IMR-90 (cell line): ENCODE data around the gene PRRC2A. TPM values are rescaled to one million over a fixed set of nuclear protein-coding genes. Genes with fewer than 3 reads are reported as not detected.

ENCODE experiments used
- ATAC-seq: fragments of 200-7000 bp; cut with Tn5 transposase; 2 replicates; pipeline ENCODE4 v1.9.1; 2020; ENCODE audit warnings: low read depth, mild to moderate bottlenecking, moderate library complexity
- BruUV-seq: library from RNA; stranded (reverse); fragments of 400-500 nt; replicated peaks from 2 replicates; lab custom pipeline; 2021; lab: Mats Ljungman, UMichigan
- CTCF ChIA-PET: fragments of 300-600 bp; formaldehyde crosslinking; extraction: SDS; loops from one replicate; lab custom pipeline; 2021; ENCODE audit warnings: antibody characterized with exemption; lab: Yijun Ruan, JAX
- POLR2A ChIA-PET: fragments of 300-600 bp; sonication (Branson Sonifier 250); formaldehyde crosslinking; loops from one replicate; lab custom pipeline; 2022; ENCODE audit warnings: antibody characterized with exemption; ENCODE audit not compliant: unreplicated experiment; lab: Charles Lee
- DNase-seq: peaks from one replicate; pipeline ENCODE4 v3.0.0; 2013
- H2AFZ ChIP-seq: replicated peaks from 2 replicates; pipeline ENCODE3; 2013; ENCODE audit warnings: low read length, mild to moderate bottlenecking; ENCODE audit not compliant: poor library complexity
- H2AK5ac ChIP-seq: 2 replicates; pipeline ENCODE4 v1.6.1; 2013; ENCODE audit warnings: low read depth, low read length, inconsistent platforms
- H2AK9ac ChIP-seq: replicated peaks from 2 replicates; pipeline ENCODE3; 2013; ENCODE audit warnings: mild to moderate bottlenecking, low read depth, low read length, moderate library complexity; ENCODE audit not compliant: poor library complexity
- H2BK120ac ChIP-seq: 2 replicates; pipeline ENCODE4 v1.6.1; 2013; ENCODE audit warnings: low read depth, low read length, inconsistent platforms
- H2BK15ac ChIP-seq: 3 replicates; pipeline ENCODE4 v1.6.1; 2013; ENCODE audit warnings: low read depth, low read length, inconsistent platforms
- H2BK20ac ChIP-seq: 2 replicates; pipeline ENCODE4 v1.6.1; 2013; ENCODE audit warnings: low read depth, mild to moderate bottlenecking, inconsistent platforms, low read length, moderate library complexity
- H2BK5ac ChIP-seq: 2 replicates; pipeline ENCODE4 v1.6.1; 2013; ENCODE audit warnings: mild to moderate bottlenecking, low read depth, low read length, inconsistent platforms; ENCODE audit not compliant: poor library complexity, severe bottlenecking
- H3K14ac ChIP-seq: replicated peaks from 2 replicates; pipeline ENCODE4 v1.6.1; 2013; ENCODE audit warnings: low read depth, low read length, inconsistent platforms
- H3K18ac ChIP-seq: 2 replicates; pipeline ENCODE4 v1.6.1; 2013; ENCODE audit warnings: low read depth, low read length, control low read depth
- H3K23ac ChIP-seq: 2 replicates; pipeline ENCODE4 v1.6.1; 2013; ENCODE audit warnings: low read depth, low read length, inconsistent platforms
- H3K27ac ChIP-seq: 2 replicates; pipeline ENCODE4 v1.5.1; 2013; ENCODE audit warnings: mild to moderate bottlenecking, control low read depth, low read length; ENCODE audit not compliant: insufficient read depth
- H3K27me3 ChIP-seq: 2 replicates; pipeline ENCODE4 v1.6.1; 2013; ENCODE audit warnings: low read length; ENCODE audit not compliant: control insufficient read depth, insufficient read depth
- H3K36me3 ChIP-seq: 2 replicates; pipeline ENCODE4 v1.6.1; 2013; ENCODE audit warnings: low read length, mixed read lengths; ENCODE audit not compliant: control insufficient read depth, insufficient read depth
- H3K4ac ChIP-seq: 2 replicates; pipeline ENCODE4 v1.6.1; 2013; ENCODE audit warnings: low read depth, low read length, inconsistent platforms
- H3K4me1 ChIP-seq: 2 replicates; pipeline ENCODE4 v1.6.1; 2013; ENCODE audit warnings: low read length, mixed read lengths; ENCODE audit not compliant: control insufficient read depth, insufficient read depth
- H3K4me2 ChIP-seq: 2 replicates; pipeline ENCODE4 v1.6.1; 2013; ENCODE audit warnings: low read depth, mild to moderate bottlenecking, control low read depth, low read length, moderate library complexity
- H3K4me3 ChIP-seq: 2 replicates; pipeline ENCODE4 v1.5.1; 2013; ENCODE audit warnings: low read depth, mild to moderate bottlenecking, control low read depth, low read length, moderate library complexity; ENCODE audit not compliant: insufficient read depth
- H3K56ac ChIP-seq: 2 replicates; pipeline ENCODE4 v1.6.1; 2013; ENCODE audit warnings: low read length, inconsistent platforms; ENCODE audit not compliant: insufficient read depth; ENCODE audit errors: extremely low read depth
- H3K79me1 ChIP-seq, 2 experiments: 2 replicates each; pipeline ENCODE4 v1.6.1; 2013; ENCODE audit warnings: low read length in 2 of 2, inconsistent platforms in 1 of 2, low read depth in 1 of 2
- H3K9ac ChIP-seq: 2 replicates; pipeline ENCODE4 v1.6.1; 2013; ENCODE audit warnings: low read depth, low read length, control low read depth
- H3K9me1 ChIP-seq: 2 replicates; pipeline ENCODE4 v1.6.1; 2013; ENCODE audit warnings: low read length, inconsistent platforms; ENCODE audit not compliant: insufficient read depth
- H3K9me3 ChIP-seq: 2 replicates; pipeline ENCODE4 v1.6.1; 2013; ENCODE audit warnings: low read length; ENCODE audit not compliant: control insufficient read depth, insufficient read depth
- H4K20me1 ChIP-seq: 2 replicates; pipeline ENCODE4 v1.6.1; 2013; ENCODE audit warnings: low read length, inconsistent platforms; ENCODE audit not compliant: insufficient read depth
- H4K5ac ChIP-seq: 2 replicates; pipeline ENCODE4 v1.6.1; 2013; ENCODE audit warnings: mild to moderate bottlenecking, low read depth, low read length, control low read depth
- H4K8ac ChIP-seq, 2 experiments: 2 replicates each; pipeline ENCODE4 v1.6.1; 2013; ENCODE audit warnings: low read depth in 2 of 2, low read length in 2 of 2, control low read depth in 1 of 2, inconsistent platforms in 1 of 2
- H4K91ac ChIP-seq: 2 replicates; pipeline ENCODE4 v1.6.1; 2013; ENCODE audit warnings: low read depth, low read length, inconsistent platforms; ENCODE audit not compliant: insufficient read depth
- CTCF ChIP-seq: conservative IDR thresholded peaks from 2 replicates; pipeline ENCODE4 v1.5.1; 2012; ENCODE audit warnings: mild to moderate bottlenecking, low read depth, low read length, improper control_type of control experiment
- FOS ChIP-seq: fragments of 150-350 bp; IDR thresholded peaks from 2 replicates; pipeline ENCODE4 v1.6.1; 2016; ENCODE audit warnings: low read depth, low read length
- MAFK ChIP-seq: IDR thresholded peaks from 2 replicates; pipeline ENCODE4 v1.6.1; 2012; ENCODE audit warnings: low read depth, low read length, improper control_type of control experiment
- MAZ ChIP-seq: IDR thresholded peaks from 2 replicates; pipeline ENCODE4 v1.6.1; 2012; ENCODE audit warnings: low read depth, mild to moderate bottlenecking, low read length, improper control_type of control experiment, moderate library complexity, borderline replicate concordance
- NFE2L2 ChIP-seq: fragments of 150-350 bp; IDR thresholded peaks from 2 replicates; pipeline ENCODE4 v1.6.1; 2016; ENCODE audit warnings: low read depth, mild to moderate bottlenecking, low read length
- POLR2A ChIP-seq: IDR thresholded peaks from 2 replicates; pipeline ENCODE4 v1.6.1; 2012; ENCODE audit warnings: mild to moderate bottlenecking, low read depth, low read length
- RAD21 ChIP-seq: IDR thresholded peaks from 2 replicates; pipeline ENCODE4 v1.6.1; 2012; ENCODE audit warnings: low read length, improper control_type of control experiment
- RCOR1 ChIP-seq: IDR thresholded peaks from 2 replicates; pipeline ENCODE4 v1.6.1; 2012; ENCODE audit warnings: mild to moderate bottlenecking, low read length, improper control_type of control experiment; ENCODE audit not compliant: insufficient replicate concordance
- SMC3 ChIP-seq: fragments of 150-350 bp; IDR thresholded peaks from 2 replicates; pipeline ENCODE4 v1.6.1; 2016; ENCODE audit warnings: low read depth, mild to moderate bottlenecking, antibody characterized with exemption, low read length, moderate library complexity
- WGBS, 2 experiments: methylation state at CpG; one replicate each; pipeline versions ENCODE4 v1.1.5 to v1.1.7; 2013; ENCODE audit warnings: missing lambda C conversion rate in 2 of 2; ENCODE audit not compliant: insufficient read length in 1 of 2; ENCODE audit errors: extremely low coverage in 2 of 2; 5-methylcytosine and 5-hydroxymethylcytosine counted together
- dilution Hi-C: fragments of 300-500 bp; cut with HindIII; formaldehyde crosslinking; loops from one replicate; pipeline ENCODE4 v1.14.3; 2018; ENCODE audit warnings: low sequenced_read_pairs; ENCODE audit not compliant: unreplicated experiment
- in situ Hi-C: fragments of 300-500 bp; cut with MboI; formaldehyde crosslinking; loops from 3 replicates; pipeline ENCODE4 v1.14.3; 2019; ENCODE audit warnings: low sequenced_read_pairs, inconsistent platforms, mixed read lengths
- intact Hi-C: fragments of 100-400 bp; cut with micrococcal nuclease; formaldehyde crosslinking; loops from 2 replicates; pipeline ENCODE4 v1.10.0; 2022
- polyA plus RNA-seq, 3 experiments: library from polyadenylated mRNA; depleted of rRNA; stranded (reverse); fragments of >200 nt; gene quantifications; 2 replicates each; pipeline ENCODE4 v1.2.3, GENCODE V29; 2012; ENCODE audit warnings: low replicate concordance in 1 of 3
- total RNA-seq: library from RNA; depleted of rRNA; stranded (reverse); fragments of >200 nt; gene quantifications from 2 replicates; pipeline ENCODE4 v1.2.3, GENCODE V29; 2012

PRRC2A gene
- total and polyA plus RNA-seq, 2 of the 4 experiments (the other 2 are of a cell fraction) = 7.7 to 88.6 TPM

GRCh38 chr6:31580807-31581433, 39.6 kb upstream of the PRRC2A start:
- peak overlapping the region; percentile 59; the same call in 1 of the 2 replicates for H2BK120ac ChIP-seq
- dilution Hi-C loops = no loop called here
- H3K36me3 ChIP-seq = no peaks in the 10 kb centered on the region
- DNase-seq = peak; percentile 71
- peak overlapping the region; percentile 76 for H3K4me2 ChIP-seq
- no peak for TF ChIP-seq MAFK
- TF ChIP-seq RCOR1 = no peak
- peak; percentile 60 for TF ChIP-seq SMC3
- TF ChIP-seq FOS = no peak
- TF ChIP-seq NFE2L2 = no peak
- TF ChIP-seq MAZ = peak; percentile 69; the same call in 1 of the 2 replicates
- TF ChIP-seq POLR2A = no peak
- TF ChIP-seq CTCF = peak; percentile 93
- TF ChIP-seq RAD21 = peak; percentile 60
- H3K4me3 ChIP-seq = peak overlapping the region; percentile 82
- no peaks in the 10 kb centered on the region for H3K9me3 ChIP-seq
- peaks cover 4% of the 10 kb centered on the region; the same call in 1 of the 2 replicates for H3K4me1 ChIP-seq
- peak; percentile 99 for ATAC-seq
- peak overlapping the region; percentile 58; the same call in 1 of the 2 replicates for H3K27ac ChIP-seq
- H3K18ac ChIP-seq = peak overlapping the region; percentile 33; the same call in 1 of the 2 replicates
- H4K20me1 ChIP-seq = no peaks in the 10 kb centered on the region
- H3K27me3 ChIP-seq = peaks cover 12% of the 10 kb centered on the region
- peak overlapping the region; percentile 48; the same call in 1 of the 2 replicates for H4K91ac ChIP-seq
- H4K8ac ChIP-seq = peak overlapping the region; percentile 51 to 93
- H3K9ac ChIP-seq = peak overlapping the region; percentile 77
- peak overlapping the region; percentile 62 for H4K5ac ChIP-seq
- no peaks in the 10 kb centered on the region for H3K79me1 ChIP-seq
- H2BK5ac ChIP-seq = no peak overlapping the region
- no peak overlapping the region; the same call in 1 of the 2 replicates for H2AK5ac ChIP-seq
- 1% methylated on average over 51 of the region's 62 CpGs; no CpG with 5 or more reads in 1 of the 2 experiments for WGBS, 2 experiments
- peak overlapping the region; percentile 83 for H3K4ac ChIP-seq
- H3K14ac ChIP-seq = peak overlapping the region; percentile 95
- H3K56ac ChIP-seq = peak overlapping the region; percentile 52; the same call in 1 of the 2 replicates
- H2AFZ ChIP-seq = peak overlapping the region; percentile 98
- BruUV-seq = no TSS peak
- ChIA-PET CTCF (interaction anchor here (0.6 to 1.4 kb wide), 9 partner anchors 8 to 31 kb away, joined by 3 to 6 read pairs (median 3); no protein-coding TSS in a partner anchor), POLR2A (interaction anchor here (1.0 kb wide), 1 partner anchor 34 kb away, joined by 3 read pairs; the partner anchor contains the start of gene NFKBIL1)
- in situ Hi-C loops = no loop called here
- peak overlapping the region; percentile 86 for H3K23ac ChIP-seq
- H2BK15ac ChIP-seq = no peak overlapping the region
- H3K9me1 ChIP-seq = no peaks in the 10 kb centered on the region; the same call in 1 of the 2 replicates
- H2BK20ac ChIP-seq = no peak overlapping the region
- intact Hi-C loops = loop anchor here (2.0 to 5.0 kb wide), 2 partner anchors 18 to 34 kb away; partner anchors contain the start of genes ATP6V1G2 and NFKBIL1
- peak overlapping the region; percentile 69 for H2AK9ac ChIP-seq
